ENCODE data around the gene KLF7.

The KLF7 gene

DNA sequence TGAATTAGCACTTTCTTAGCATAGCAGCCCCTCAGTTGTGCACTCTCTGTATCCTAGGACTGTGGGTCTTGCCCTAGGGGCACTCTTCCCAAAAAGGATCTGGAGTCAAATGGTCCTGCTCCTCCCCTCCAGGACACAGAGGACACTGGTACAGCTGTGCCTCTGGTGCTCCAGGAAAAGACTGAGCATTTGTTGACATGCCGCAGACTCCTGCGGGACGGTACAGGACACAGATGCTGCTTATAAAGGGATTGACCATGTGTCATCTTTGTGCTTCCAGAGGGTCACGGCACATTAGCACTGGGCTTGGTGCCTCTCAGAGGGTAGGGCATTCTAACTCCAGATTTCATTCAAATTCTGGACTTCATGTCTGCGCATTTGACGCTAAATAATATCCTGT lies 110.5 kb downstream of the KLF7 start:
- Histone ChIP-seq H3K9me3 (ENCODE audit: severe bottlenecking) (no peaks in the 10 kb centered on the region), H3K4me1 (ENCODE audit: insufficient read depth, poor library complexity, severe bottlenecking) (peaks cover 5% of the 10 kb centered on the region), H3K27ac (ENCODE audit: poor library complexity, severe bottlenecking) (no peak overlapping the region), H3K36me3 (ENCODE audit: low read depth) (no peaks in the 10 kb centered on the region), H3K27me3 (ENCODE audit: insufficient read depth, poor library complexity, severe bottlenecking) (no peaks in the 10 kb centered on the region), H3K4me3 (ENCODE audit: severe bottlenecking) (no peak overlapping the region)
- ATAC-seq (ENCODE audit: low read depth) = no peak
- no peak for DNase-seq (ENCODE audit: low spot score)
- TF ChIP-seq, protein P1, sequence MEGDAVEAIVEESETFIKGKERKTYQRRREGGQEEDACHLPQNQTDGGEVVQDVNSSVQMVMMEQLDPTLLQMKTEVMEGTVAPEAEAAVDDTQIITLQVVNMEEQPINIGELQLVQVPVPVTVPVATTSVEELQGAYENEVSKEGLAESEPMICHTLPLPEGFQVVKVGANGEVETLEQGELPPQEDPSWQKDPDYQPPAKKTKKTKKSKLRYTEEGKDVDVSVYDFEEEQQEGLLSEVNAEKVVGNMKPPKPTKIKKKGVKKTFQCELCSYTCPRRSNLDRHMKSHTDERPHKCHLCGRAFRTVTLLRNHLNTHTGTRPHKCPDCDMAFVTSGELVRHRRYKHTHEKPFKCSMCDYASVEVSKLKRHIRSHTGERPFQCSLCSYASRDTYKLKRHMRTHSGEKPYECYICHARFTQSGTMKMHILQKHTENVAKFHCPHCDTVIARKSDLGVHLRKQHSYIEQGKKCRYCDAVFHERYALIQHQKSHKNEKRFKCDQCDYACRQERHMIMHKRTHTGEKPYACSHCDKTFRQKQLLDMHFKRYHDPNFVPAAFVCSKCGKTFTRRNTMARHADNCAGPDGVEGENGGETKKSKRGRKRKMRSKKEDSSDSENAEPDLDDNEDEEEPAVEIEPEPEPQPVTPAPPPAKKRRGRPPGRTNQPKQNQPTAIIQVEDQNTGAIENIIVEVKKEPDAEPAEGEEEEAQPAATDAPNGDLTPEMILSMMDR (IDR thresholded peaks at IDR 0.05; ENCODE audit: poor library complexity, severe bottlenecking) = no peak

DNA sequence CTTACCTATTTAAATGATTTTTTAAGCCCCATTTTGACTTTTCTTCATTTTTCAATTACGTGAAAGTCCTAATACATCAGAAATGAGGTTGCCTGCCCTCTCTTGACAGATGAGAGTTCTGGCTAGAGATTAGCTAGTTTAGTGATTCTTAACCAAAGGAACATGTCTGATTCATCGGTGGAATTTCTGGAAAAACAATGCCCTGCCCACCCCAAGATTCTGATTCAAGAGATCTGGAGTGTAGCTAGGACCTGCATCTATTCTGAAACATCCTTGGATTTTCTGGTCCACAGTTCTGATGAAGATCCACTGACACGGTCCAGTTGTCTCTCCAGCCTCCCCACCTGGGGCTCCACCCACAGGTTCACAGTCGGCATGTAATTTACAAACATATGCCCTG lies 111.2 kb downstream of the KLF7 start:
- no peak overlapping the region for H3K4me3 ChIP-seq (ENCODE audit: severe bottlenecking)

DNA sequence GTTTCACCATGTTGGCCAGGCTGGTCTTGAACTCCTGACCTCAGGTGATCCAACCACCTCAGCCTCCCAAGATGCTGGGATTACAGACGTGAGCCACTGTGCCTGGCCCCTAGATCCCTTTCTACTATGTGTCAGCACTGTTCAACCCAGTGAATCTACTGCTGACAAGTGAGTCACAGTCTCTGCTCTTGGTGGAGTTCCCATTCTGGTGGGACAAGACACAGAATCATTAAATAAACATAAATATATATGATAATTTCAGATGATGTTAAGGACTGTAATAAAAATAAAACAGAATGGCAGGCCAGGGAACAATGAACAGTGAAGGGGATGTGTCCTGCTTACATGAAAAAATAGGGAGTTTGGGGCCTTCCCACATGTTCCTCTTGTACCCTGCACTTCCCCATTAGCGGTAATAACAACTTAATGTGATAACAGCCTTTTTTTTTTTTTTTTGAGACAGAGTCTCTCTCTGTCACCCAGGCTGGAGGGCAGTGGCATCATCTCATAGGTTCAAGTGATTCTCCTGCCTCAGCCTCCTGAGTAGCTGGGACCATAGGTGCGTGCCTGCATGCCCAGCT lies 114.3 kb downstream of the KLF7 start:
- TF ChIP-seq, protein P1 (IDR thresholded peaks at IDR 0.05; ENCODE audit: poor library complexity, severe bottlenecking) = no peak
- Histone ChIP-seq H3K9me3 (ENCODE audit: severe bottlenecking) (no peaks in the 10 kb centered on the region), H3K36me3 (ENCODE audit: low read depth) (no peaks in the 10 kb centered on the region), H3K4me3 (ENCODE audit: severe bottlenecking) (no peak overlapping the region), H3K27me3 (ENCODE audit: insufficient read depth, poor library complexity, severe bottlenecking) (no peaks in the 10 kb centered on the region), H3K4me1 (ENCODE audit: insufficient read depth, poor library complexity, severe bottlenecking) (peaks cover 5% of the 10 kb centered on the region), H3K27ac (ENCODE audit: poor library complexity, severe bottlenecking) (no peak overlapping the region)
- ATAC-seq (ENCODE audit: low read depth) = no peak
- no peak for DNase-seq (ENCODE audit: low spot score)

More for the DNA sequence above, 111.2 kb downstream of the KLF7 start:
- DNase-seq (ENCODE audit: low spot score) (no peak), ATAC-seq (ENCODE audit: low read depth) (peak; percentile 64; the same call in 2 of the 3 replicates)
- Histone ChIP-seq H3K9me3 (ENCODE audit: severe bottlenecking) (no peaks in the 10 kb centered on the region), H3K4me1 (ENCODE audit: insufficient read depth, poor library complexity, severe bottlenecking) (peaks cover 5% of the 10 kb centered on the region), H3K36me3 (ENCODE audit: low read depth) (no peaks in the 10 kb centered on the region), H3K27ac (ENCODE audit: poor library complexity, severe bottlenecking) (no peak overlapping the region), H3K27me3 (ENCODE audit: insufficient read depth, poor library complexity, severe bottlenecking) (no peaks in the 10 kb centered on the region)
- TF ChIP-seq, protein P1 (IDR thresholded peaks at IDR 0.05; ENCODE audit: poor library complexity, severe bottlenecking) = no peak

DNA sequence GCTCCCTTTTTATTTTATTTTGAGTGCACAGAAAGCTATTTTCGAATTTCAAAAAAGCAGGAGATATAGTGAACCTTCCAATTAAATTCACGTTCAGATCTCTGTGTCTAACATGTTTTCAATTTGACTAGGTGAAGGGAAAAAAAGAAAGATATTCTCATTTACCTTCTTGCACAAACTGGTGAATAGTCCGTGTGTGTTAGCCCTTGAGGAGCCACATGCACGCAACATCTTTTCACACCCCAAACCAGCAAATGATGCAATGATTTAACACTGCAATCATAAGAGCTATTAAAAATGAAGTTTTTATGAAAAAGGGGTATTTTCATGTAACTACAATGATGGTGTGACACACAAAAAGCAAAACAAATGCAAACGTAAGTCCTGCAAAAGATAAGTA lies 116.6 kb downstream of the KLF7 start:
- TF ChIP-seq, protein P1 (IDR thresholded peaks at IDR 0.05; ENCODE audit: poor library complexity, severe bottlenecking) = no peak
- Histone ChIP-seq H3K27me3 (ENCODE audit: insufficient read depth, poor library complexity, severe bottlenecking) (no peaks in the 10 kb centered on the region), H3K4me1 (ENCODE audit: insufficient read depth, poor library complexity, severe bottlenecking) (no peaks in the 10 kb centered on the region), H3K9me3 (ENCODE audit: severe bottlenecking) (no peaks in the 10 kb centered on the region), H3K4me3 (ENCODE audit: severe bottlenecking) (no peak overlapping the region), H3K27ac (ENCODE audit: poor library complexity, severe bottlenecking) (no peak overlapping the region), H3K36me3 (ENCODE audit: low read depth) (no peaks in the 10 kb centered on the region)
- ATAC-seq (ENCODE audit: low read depth) = no peak
- no peak for DNase-seq (ENCODE audit: low spot score)

DNA sequence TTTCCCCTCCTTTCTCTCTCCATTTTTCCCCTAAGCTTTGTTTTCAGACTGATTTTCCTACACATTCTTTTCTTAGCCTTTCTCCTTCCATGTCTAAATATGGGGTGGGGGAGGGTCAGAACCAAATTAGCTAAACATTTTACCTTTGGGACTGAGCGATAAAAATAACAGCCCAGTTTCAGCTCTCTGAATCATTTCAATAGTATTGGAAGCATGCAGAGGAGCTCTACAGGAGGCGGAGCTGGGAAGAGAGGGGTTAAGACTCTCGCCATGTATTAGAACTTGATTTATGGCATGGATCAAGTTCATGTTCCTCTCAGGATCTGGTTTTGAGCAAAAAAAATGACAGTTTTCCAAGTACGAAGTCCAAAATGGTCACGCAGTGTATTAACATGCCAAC lies 117.3 kb downstream of the KLF7 start:
- no peaks in the 10 kb centered on the region for H3K9me3 ChIP-seq (ENCODE audit: severe bottlenecking)
- no peak overlapping the region for H3K27ac ChIP-seq (ENCODE audit: poor library complexity, severe bottlenecking)
- TF ChIP-seq, protein P1 (IDR thresholded peaks at IDR 0.05; ENCODE audit: poor library complexity, severe bottlenecking) = no peak
- H3K27me3 ChIP-seq (ENCODE audit: insufficient read depth, poor library complexity, severe bottlenecking) = no peaks in the 10 kb centered on the region
- DNase-seq (ENCODE audit: low spot score) (no peak), ATAC-seq (ENCODE audit: low read depth) (no peak)
- H3K4me3 ChIP-seq (ENCODE audit: severe bottlenecking) = no peak overlapping the region
- no peaks in the 10 kb centered on the region for H3K36me3 ChIP-seq (ENCODE audit: low read depth)
- no peaks in the 10 kb centered on the region for H3K4me1 ChIP-seq (ENCODE audit: insufficient read depth, poor library complexity, severe bottlenecking)
